A549 (cell line): ENCODE measurements around the gene ALX3.

ENCODE experiments used
- CHD2 ChIP-seq: fragments of 150-350 bp; IDR thresholded peaks from 2 replicates; pipeline ENCODE4 v1.6.1; 2014; ENCODE audit warnings: low read length; ENCODE audit not compliant: partially characterized antibody
- POLR2AphosphoS2 ChIP-seq: conservative IDR thresholded peaks from 2 replicates; pipeline ENCODE4 v1.6.1; 2012; ENCODE audit warnings: low read length, improper control_type of control experiment, inconsistent platforms

- TF ChIP-seq POLR2AphosphoS2 (no peak), CHD2 (no peak)
Observed at GRCh38 chr1:110069404-110070281, 829 bp downstream of the ALX3 start.
